Inflammatory macrophage (primary cell): ENCODE measurements around the gene SCNN1G.
A peak's percentile ranks its signal among the peaks of the same experiment; 100 is the strongest.

Source experiments
- DNase-seq, 2 donors: peaks; one replicate each; pipeline ENCODE4 v3.0.0-alpha.2; 2020 to 2022

SCNN1G gene

DNA sequence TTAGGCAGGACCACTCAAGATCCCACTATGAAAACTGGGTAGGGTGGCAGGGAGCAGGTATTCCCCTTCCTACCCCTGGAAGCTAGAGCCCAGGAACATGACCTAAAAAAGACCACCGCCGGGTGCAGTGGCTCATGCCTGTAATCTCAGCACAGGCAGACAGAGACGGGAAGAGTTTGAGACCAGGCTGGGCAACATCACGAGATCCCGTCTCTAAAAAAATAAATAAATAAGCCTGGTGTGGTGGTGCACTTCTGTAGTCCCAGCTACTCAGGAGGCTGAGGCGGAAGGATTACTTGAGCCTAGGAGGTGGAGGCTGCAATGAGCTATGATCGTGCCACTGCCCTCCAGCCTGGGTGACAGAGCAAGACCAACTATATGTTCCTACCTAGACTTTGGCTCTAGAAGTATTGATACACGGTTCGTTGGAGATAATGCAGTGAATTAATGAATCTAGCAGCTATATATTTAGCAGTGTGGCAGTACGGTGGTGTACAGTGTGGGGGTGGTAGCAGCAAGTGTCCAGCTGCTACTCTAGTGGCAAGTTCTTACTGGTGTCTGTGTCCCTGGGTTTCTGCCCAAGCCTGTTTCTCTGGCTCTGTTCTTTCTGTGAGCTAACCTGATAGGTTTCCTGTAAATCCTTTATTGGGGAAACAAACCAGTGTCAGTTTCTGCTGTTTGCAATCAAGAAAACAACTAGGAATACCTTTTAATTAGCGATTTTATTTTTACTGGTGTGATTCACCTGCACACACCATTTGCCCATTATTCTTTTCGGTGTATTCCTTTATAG is 30.0 kb upstream of the SCNN1G start:
- DNase-seq: no peak

DNA sequence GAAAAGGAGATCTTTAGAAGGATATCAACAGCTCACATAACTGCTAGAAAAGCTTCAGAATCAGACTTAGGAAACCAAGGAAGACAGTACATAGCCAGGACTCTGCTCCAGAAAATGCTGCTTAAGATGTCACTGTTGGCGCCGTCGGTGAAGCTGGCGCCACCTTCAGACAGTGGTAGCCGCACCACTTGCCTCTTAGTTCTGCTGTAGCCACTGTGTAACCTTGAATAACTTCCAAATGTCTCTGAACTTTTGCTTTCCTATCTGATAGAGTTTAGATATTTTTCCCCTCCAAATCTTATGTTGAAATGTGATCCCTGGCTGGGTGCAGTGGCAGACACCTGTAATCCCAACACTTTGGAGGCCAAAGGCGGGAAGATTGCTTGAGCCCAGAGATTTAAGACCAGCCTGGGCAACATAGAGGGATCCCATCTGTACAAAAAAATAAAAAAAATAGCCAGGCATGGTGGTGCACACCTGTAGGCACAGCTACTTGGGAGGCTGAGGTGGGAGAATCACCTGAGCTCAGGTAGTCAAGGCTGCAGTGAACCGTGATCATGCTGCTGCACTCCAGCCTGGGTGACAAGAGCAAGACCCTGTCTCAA is 27.0 kb upstream of the SCNN1G start:
- peak; percentile 9 to 16 for DNase-seq

DNA sequence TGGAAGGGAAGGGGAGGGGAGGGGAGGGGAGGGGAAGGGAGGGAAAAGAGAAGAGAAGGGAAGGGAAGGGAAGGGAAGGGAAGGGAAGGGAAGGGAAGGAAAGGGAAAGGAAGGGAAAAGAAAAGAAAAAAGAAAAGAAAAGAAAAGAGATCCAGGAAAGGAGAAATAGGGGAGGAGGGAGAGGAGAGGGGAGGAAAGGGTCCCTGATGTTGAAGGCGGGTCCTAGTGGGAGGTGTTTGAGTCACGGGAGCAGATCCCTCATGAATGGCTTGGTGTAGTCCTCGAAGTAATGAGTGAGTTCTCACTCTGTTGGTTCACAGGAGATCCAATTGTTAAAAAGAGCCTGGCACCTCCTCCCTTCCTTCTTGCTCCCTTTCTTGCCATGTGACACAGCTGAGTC is 26.4 kb upstream of the SCNN1G start:
- DNase-seq: no peak

DNA sequence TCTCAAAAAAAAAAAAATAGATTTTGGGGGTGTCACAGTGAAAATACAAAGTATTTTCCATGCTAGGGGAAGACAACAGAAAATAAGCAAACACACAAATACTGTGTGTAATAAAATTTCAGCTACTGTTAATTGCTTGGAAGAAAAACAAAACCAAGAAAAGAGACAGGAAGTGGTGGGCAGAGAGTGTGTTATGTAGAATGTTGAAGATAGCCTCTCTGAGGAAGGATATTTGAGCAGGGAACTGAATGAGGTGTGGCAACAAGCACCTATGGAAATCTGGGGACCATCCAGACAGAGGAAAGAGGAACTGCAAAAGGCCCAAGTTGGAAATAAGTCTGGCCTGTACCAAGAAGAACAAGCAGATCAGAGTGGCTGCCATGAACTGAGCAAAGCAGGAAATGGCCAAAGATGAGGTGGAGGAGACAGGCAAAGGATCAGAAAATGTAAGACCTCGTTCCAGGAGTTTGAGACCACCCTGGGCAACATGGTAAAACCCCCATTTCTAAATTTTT is 25.5 kb upstream of the SCNN1G start:
- no peak for DNase-seq

DNA sequence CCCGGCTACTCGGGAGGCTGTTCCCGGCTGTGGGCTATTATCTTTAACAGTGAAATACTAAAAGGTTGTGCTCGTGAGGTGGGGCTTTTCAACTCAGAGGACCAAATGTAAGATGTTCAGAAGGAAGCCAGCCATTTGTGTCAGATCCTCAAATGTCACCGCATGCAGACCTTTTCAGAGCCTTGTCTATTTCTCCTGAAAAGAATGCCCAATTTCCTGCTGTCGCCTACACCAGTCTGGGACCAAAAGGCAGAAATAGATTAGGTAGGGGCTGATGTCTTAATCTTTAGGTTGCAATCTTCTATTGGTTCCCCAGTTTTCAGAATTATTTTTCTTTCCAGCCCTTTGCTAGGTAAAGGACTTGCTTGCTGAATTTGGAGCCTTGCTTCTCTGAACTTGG is 24.4 kb upstream of the SCNN1G start:
- DNase-seq: no peak

DNA sequence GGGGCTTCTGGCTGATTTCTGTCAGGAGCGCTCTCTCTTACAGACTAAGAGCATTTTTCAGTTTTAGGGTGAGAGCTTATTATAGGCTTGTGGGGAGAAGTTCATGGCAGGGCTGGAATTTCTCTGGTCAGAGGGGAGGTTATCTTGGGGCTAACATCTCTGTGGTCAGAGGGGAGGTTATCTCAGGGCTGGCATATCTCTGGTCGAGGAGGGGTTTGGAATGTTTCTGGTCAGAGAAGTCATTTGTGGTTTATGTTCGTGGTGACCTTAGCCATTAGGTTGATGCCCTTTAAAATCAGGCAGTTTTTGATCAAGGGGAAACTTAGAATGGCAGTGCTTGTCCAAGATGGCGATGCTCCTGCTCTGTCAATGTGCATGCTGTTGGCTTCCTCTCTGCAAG is 22.5 kb upstream of the SCNN1G start:
- DNase-seq: no peak

DNA sequence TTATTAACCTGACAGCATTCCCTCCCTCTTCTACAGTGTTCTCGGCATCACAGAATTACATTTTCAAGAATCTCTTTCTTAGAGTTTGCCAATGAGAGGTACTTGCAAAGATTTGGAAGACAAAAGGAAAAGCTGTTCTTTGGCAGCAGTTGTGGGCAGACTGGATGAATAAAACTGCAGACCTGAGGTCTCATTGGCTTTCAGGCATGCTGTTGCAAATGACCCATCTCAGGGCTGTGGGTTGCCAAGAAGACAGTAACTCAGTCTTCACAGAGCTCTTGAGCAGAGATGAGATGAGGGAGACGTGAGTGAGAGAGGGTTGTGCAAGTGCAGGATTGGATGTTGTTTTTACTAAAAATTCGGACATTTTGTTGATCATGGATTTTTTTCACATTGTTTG is 22.0 kb upstream of the SCNN1G start:
- no peak for DNase-seq

DNA sequence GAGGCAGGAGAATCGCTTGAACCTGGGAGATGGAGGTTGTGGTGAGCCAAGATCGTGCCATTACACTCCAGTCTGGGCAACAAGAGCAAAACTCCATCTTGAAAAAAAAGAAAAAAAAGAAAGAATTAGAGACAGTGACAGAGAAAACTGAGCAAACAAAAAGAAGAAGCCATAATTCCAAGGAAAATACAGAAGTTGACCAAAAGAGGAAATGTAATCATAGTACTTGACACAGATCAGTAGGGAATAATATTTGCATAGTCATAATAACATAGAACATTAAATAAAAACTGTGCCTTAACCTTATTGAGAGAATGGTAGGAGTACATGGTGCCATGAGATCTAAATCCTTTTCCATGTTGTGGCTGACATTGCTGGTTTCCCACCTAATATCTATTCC is 18.6 kb upstream of the SCNN1G start:
- peak in 1 of 2 donors; percentile 38 for DNase-seq

DNA sequence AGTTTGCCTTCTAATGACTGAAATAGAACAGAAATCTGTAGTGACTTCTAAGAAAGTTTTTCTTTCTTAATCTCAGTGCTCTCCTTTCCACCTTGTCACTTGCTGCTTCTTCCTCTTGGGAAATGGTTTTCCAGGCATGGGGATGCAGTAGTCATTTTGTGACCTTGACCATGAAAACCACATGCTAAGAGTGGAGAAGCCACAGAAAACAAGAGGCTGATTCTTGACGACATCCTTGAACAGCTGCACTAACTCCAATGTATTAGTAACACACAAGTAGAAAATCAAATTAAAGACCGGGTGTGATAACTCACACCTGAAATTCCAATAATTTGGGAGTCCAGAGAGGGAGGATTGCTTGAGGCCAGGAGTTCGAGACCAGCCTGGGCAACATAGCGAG is 17.8 kb upstream of the SCNN1G start:
- DNase-seq: no peak

DNA sequence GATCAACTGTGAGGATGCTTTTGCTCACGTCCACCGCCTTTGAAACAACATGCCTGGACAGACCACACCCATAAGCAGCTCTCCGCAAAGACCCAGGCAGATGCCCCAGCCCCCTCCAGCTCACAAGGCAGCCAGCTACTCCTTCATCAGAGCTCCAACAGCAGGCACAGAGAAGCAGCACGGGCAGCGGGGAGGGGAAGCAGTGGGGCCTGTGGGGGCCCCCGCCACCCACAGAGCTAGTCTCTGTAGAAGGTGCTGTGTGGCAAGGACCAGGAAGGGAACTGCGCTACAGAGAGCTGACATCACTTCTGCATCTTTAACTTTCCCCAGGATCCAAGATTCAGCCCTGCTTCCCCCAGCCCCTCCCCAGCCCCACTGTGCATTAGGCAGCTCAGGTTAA is 10.0 kb upstream of the SCNN1G start:
- peak in 1 of 2 donors; percentile 38 for DNase-seq

DNA sequence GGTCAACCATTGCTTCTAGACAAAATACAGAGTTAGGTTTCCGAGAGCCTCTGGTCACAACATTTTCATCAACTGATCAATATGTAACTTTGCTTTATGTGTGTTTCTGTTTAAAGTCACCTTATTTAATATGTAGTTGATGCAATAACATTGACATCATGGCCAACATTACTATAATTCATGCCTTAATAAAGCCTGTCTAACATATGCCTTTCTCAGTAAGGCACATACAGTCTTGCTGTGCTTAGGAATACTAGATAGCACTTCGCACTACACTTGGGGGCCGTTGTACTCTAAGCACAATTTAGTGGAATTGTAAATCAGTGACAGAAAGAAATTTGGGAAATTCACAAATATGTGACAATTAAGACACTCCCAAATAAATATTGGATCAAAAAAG is 9.6 kb upstream of the SCNN1G start:
- no peak for DNase-seq

DNA sequence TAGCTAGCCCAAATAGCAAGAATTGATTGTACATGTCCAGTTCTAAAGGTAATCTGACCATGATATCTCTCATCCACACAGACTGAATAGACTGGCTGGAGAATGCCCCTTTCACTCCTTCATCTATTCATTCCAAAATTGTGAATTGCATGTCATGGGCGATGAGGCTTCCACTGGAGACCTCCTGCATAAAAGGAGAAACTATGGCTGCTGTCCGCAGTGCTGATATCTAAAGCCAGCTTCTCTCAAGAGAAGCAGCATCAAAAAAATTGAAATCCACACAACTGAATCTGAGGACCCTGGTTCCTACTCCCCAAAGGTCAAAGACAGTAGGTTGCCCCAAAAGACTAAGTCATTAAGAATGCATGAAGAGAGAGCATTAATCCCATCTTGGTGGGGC is 7.9 kb upstream of the SCNN1G start:
- DNase-seq: no peak

DNA sequence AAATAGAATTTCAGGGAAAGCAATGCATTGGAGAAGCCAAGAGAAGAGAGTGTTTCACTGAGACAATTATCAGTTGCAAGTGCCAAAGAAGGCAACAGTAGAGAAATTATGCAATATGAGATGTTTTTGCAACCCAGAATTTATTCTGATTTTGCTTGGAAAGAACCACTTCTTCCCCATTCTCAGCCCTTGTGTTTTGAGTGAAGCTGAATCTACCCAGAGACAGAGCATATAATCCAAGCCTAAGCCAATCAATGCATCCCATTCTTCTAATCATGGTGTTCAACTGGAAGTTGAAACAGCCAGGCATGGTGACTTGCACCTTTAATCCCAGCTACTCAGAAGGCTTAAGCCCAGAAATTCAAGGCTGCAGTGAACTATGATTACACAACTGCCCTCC is 6.9 kb upstream of the SCNN1G start:
- peak; percentile 23 to 68 for DNase-seq

DNA sequence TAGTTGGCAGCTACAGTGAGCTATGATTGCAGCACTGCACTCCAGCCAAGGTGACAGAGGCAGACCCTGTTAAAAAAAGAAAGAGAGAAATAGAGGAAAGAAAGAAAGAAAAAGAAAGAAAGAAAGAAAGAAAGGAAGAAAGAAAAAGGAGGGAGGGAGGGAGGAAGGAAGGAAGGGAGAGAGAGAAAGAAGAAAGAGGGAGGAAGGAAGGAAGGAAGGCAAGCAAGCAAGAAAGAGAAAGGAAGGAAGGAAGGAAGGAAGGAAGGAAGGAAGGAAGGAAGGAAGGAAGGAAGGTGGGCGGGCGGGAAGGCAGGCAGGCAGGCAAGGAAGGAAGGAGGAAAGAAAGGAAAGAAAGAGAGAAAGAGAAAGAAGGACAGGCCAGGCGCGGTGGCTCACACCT is 1.0 kb upstream of the SCNN1G start:
- no peak for DNase-seq

DNA sequence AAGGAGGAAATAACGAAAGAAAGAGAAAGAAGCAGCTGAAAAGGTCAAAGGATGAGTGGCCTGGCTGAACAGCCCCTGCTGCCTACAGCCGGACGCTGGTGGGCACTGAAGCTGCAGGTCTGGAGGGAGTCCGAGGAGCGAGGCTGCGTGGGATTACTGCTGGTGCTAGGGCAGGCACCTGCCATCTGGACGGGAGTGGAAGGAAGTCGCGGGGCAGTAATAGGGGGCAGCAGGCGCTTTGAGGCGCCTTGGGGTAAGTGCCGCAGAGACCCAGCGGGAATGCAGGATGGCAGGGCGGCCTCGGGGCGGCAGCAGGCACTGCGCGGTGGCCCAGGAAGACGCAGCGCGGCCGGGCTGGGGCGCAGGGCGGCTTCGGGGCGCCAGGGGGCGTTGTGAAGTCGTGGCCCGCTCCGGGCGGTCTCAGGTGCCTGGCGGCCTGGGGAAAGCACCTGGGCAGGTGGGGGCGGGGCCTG is 303 bp upstream of the SCNN1G start:
- peak; percentile 42 to 71 for DNase-seq

DNA sequence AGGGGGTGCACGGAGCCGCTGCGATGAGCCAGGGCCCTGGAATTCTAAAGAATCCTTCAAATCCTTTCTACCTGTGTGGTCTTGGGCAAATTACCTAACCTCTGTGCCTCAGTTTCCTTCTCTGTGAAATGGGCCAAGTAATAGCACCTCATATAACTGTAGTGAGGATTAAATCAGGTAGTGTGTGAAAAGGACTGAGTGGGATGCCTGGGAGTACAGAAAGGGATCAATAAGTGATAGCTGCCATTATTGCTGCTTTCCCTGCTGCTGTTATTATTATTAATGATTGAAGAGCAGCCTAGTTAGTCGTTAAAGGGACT is 958 bp downstream of the SCNN1G start:
- DNase-seq: no peak

DNA sequence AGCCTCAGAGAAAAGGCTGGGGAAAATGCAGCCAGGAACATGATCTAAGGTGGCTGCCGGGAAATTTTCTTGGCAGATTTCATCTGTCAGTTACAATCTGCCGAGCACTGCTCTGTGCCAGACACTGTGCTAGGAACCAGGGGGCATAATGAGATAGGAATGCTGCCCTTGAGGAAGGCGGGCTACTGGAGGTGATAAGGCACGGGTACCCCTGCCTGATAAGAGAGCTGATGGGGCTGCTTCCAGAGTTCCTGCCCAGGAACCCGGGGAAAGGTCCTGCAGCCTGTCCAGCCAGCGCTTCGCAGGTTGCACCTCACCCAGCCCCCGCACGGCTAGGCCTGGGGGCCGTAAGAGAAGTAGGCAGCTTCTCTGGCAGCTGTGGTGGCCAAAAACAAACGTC is 3.1 kb downstream of the SCNN1G start:
- DNase-seq: no peak

DNA sequence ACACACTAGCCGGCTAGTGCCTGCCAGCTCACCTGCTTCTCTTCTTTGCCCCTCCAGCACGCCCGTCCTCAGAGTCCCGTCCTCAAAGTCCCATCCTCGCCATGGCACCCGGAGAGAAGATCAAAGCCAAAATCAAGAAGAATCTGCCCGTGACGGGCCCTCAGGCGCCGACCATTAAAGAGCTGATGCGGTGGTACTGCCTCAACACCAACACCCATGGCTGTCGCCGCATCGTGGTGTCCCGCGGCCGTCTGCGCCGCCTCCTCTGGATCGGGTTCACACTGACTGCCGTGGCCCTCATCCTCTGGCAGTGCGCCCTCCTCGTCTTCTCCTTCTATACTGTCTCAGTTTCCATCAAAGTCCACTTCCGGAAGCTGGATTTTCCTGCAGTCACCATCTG is 3.6 kb downstream of the SCNN1G start:
- DNase-seq: no peak

DNA sequence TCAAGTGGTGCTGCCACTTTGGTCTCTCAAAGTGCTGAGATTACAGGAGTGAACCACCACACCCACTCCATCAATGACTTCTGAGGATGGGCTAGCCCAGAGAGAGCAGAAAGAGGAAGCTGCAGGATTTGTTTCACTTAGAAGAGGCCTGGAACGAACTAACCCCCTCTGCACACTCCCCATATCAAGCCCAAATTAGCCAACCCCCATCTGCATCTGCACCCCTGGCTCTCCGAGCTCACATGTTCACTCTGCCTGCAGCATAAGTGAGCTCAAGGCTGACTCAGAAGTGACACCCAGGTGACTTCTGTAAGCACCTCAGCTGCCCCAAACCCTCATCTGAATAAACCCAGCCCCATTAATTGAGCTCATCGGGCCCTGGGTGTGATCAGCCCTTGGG is 4.8 kb downstream of the SCNN1G start:
- no peak for DNase-seq

DNA sequence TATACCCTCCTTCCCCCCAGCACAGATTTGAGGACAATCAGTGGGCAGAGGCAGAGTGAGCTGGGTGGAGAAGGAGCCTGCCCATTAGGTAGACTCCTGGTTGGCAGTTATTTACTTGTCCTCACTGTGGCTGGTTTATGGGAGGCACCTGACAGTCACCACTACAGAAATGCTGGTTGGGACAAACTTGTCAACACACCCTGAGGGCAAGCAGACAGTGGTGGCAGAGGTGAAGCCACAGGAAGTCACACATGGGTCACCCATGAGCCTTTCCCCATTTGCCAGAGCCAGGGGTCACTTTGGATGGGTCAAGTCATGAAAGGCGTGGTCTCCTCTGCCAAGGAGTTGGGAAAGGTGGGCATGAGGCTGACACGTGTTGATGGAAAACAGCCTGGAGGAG is 6.4 kb downstream of the SCNN1G start:
- no peak for DNase-seq

DNA sequence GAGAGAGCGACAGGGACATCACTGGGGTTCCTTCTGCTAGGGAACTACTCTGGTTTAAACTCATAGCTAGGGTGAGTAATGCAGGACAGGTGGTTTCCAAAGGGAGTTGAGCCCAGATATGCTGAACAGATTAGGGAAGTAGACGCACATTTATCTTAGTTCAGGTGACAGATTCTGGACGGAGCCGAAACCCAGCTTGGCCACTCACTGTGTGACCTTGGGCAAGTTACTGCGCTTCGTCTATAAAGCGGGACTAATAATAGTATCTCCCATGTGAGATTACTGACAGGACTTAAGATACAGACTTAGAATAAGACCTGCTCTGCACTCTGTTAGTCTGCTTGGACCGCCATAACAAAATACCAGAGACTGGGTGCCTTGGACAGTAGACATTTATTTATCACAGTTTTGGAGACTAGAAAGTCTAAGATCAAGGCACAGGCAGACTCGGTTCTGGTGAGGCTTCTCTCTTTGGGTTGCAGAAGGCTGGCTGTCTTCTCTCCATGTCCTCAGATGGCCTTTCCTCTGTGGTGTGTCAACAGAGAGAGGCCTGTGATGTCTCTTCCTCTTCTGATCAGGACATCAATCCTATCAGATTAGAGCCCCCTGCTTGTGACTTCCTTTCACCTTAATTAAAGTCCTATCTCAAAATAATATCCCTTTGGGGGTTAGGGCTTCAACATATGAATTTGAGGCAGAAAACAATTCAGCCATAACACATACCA is 12.1 kb downstream of the SCNN1G start:
- peak in 1 of 2 donors; percentile 13 for DNase-seq

DNA sequence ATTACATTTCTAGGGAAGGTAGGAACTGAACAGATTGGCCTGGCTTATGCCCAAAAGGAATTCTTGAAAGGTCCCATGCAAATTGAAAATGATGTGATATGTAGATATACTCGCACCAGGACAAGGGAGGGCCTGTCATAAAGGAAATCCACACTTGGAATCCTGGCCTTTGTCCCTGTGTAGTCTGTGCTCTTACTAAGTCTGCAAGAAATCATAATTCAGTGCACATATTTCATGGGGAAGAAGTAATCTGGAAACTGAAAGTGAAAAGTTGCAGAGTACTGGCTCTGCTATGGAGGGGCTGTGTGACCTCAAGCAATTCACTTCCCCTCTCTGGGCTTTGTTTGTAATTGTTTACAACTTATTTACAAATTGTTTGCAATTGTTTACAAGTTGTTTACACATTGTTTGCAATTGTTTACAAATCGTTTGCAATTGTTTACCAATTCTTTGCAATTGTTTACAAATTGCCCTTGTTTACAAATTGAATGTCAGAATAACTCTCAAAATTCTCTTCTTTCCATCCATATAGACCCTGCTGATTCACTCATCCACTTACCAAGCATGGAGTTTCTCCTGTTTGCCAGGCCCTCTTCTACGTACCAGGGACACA is 12.9 kb downstream of the SCNN1G start:
- peak; percentile 4 to 16 for DNase-seq

DNA sequence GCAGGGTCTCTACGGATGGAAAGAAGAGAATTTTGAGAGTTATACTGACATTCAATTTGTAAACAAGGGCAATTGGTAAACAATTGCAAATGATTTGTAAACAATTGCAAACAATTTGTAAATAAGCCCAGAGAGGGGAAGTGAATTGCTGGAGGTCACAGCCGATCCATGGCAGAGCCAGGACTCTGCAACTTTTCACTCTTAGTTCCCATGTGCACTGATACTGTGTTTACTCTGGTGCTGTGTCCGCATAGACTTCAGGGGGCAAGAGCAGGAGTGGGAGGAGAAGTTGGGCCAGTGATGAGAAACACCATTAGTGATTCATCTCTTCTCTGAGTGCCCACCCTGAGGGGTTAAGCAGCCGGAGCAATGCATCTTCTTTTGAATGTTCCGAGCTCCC is 14.0 kb downstream of the SCNN1G start:
- no peak for DNase-seq
